ENCODE measurements around the gene FEM1A. TPM values are rescaled to one million over a fixed set of nuclear protein-coding genes. Genes with fewer than 3 reads are reported as not detected.

FEM1A gene
- total and polyA plus RNA-seq, 4 donors, result 5.6 to 14.6 (median 8.6) TPM

Small RNA genes lying within 50 kb of the gene (small RNA-seq; reads per million reads assigned to genes)
- not detected for gene MIR7-3 (ENCODE audit: low replicate concordance)

Other genes with a start within 250 kb of the FEM1A start
- gene SEMA6B, start 232.1 kb upstream of the FEM1A start, total RNA-seq, result 10 to 100 TPM in 1 of 2 donors, 1 to 10 TPM in 1; 3.2 to 22.8 TPM
- 10 to 100 TPM; 17.3 to 38.5 TPM for gene SEMA6B, start 232.1 kb upstream of the FEM1A start, polyA plus RNA-seq
- 10 to 100 TPM; 18.5 to 22.0 TPM for gene TNFAIP8L1, start 152.2 kb upstream of the FEM1A start, total RNA-seq
- 10 to 100 TPM; 12.1 to 12.9 TPM for gene TNFAIP8L1, start 152.2 kb upstream of the FEM1A start, polyA plus RNA-seq
- gene MYDGF, start 121.4 kb upstream of the FEM1A start, total RNA-seq, result 100 to 1,000 TPM in 1 of 2 donors, 10 to 100 TPM in 1; 70.4 to 157 TPM
- 100 to 1,000 TPM; 127 to 280 TPM for gene MYDGF, start 121.4 kb upstream of the FEM1A start, polyA plus RNA-seq
- gene DPP9, start 67.9 kb upstream of the FEM1A start, total RNA-seq, result 10 to 100 TPM; 33.2 to 95.5 TPM
- 10 to 100 TPM; 42.3 to 45.5 TPM for gene DPP9, start 67.9 kb upstream of the FEM1A start, polyA plus RNA-seq
- gene TICAM1, start 40.0 kb downstream of the FEM1A start, total RNA-seq, result 10 to 100 TPM in 1 of 2 donors, 1 to 10 TPM in 1; 4.5 to 18.2 TPM
- gene TICAM1, start 40.0 kb downstream of the FEM1A start, polyA plus RNA-seq, result 10 to 100 TPM in 1 of 2 donors, 1 to 10 TPM in 1; 9.0 to 19.7 TPM
- 10 to 100 TPM; 35.6 to 65.4 TPM for gene PLIN3, start 75.9 kb downstream of the FEM1A start, total RNA-seq
- 100 to 1,000 TPM in 1 of 2 donors, 10 to 100 TPM in 1; 18.0 to 105 TPM for gene PLIN3, start 75.9 kb downstream of the FEM1A start, polyA plus RNA-seq
- gene ARRDC5, start 111.2 kb downstream of the FEM1A start, total RNA-seq, result under 1 TPM; 0.54 to 0.64 TPM
- gene ARRDC5, start 111.2 kb downstream of the FEM1A start, polyA plus RNA-seq, result under 1 TPM; 0.39 to 0.51 TPM
- 1 to 10 TPM; 4.9 to 7.5 TPM for gene UHRF1, start 117.8 kb downstream of the FEM1A start, total RNA-seq
- gene UHRF1, start 117.8 kb downstream of the FEM1A start, polyA plus RNA-seq, result 1 to 10 TPM; 3.2 to 4.1 TPM
- 10 to 100 TPM; 31.9 to 49.5 TPM for gene KDM4B, start 177.4 kb downstream of the FEM1A start, total RNA-seq
- 10 to 100 TPM; 17.1 to 17.5 TPM for gene KDM4B, start 177.4 kb downstream of the FEM1A start, polyA plus RNA-seq